Measurements from ENCODE around the gene UFC1.

Gene UFC1

GRCh38 chr1:161171191-161171590, 17.4 kb downstream of the UFC1 start:
- no peak for DNase-seq (ENCODE audit: low read depth)

DNA sequence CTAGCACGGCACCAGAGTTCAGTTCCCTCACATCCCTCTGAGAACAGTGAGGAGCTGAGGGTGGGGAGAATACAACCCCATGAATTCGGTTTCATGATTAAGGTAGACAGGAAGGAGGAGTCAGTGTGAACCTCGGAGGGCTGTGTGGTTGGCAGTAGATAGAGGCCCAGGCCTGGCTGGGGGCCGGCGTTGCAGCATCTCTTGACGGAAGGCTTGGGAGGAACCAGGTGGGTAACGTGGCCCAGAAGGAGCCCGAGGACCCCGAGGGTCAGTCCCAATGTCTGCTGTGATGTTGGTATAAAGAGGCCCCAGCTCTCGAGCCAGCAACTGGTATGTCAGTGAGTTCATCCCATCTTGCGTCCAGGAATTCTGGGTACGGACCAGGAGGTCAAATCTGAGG, 17.9 kb downstream of the UFC1 start:
- no peak for DNase-seq (ENCODE audit: low read depth)

- DNase-seq (ENCODE audit: low read depth): no peak
These were observed 18.6 kb downstream of the UFC1 start for GRCh38 chr1:161172349-161172748.

GRCh38 chr1:161172776-161173376, 19.1 kb downstream of the UFC1 start:
- no peak for DNase-seq (ENCODE audit: low read depth)

DNA sequence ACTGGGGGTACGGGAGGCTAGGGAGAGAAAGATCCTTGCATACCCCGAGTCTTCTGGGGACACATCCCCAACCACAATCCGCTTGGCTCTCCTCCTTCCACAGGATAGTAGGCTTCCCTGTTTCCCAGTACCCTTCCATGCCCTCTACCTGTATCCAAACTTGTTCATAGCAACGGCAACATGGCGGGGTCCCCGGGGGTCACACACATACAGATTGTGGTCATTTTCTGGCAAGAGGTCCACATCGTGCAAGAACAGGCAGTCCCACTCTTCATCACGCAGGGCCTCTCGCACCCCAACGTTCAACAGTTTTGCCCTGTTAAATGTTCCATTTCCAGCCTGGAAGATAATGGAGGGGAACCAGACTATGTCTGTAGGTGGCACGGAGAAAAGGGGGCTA, 19.9 kb downstream of the UFC1 start:
- no peak for DNase-seq (ENCODE audit: low read depth)

- DNase-seq (ENCODE audit: low read depth): no peak
These were observed 21.1 kb downstream of the UFC1 start for GRCh38 chr1:161174911-161175310.

DNA sequence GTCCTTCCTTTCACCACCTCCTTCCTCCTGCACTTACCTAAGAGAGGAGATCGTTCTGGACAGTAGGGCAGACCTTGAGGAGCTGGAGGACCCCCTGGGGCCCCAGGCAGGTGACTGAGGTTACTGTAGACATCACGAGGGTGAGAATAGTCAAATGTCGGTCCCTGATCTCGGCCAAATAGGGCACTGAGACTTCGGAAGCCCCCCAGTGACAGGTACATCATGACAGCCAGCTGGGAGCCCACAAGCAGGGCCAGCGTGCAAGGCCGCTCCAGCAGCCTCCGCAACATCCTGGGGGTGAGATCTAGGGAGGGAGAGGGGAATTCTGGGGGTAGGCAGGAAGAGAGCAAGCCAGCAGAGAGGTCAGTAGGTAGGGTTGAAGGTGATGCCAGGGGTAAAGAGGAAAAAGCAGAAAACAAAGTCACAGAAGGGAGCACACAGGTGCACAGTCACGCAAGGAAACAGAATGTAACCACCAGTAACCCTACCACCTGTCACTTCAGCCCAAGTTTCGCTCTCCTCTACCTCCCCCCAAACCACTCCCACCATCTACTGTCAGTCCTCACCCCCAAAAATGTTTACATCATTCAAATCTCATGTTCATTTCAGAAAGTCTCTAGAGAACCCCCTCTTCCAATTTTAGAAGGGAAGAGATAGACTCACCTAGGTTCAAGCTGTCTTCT, 22.1 kb downstream of the UFC1 start:
- DNase-seq (ENCODE audit: low read depth): no peak

- DNase-seq (ENCODE audit: low read depth): no peak
These were observed 22.8 kb downstream of the UFC1 start for GRCh38 chr1:161176468-161177111.

- peak; percentile 98 for DNase-seq (ENCODE audit: low read depth)
These were observed 23.5 kb downstream of the UFC1 start, which contains the start of gene B4GALT3 for GRCh38 chr1:161177112-161177935. B4GALT3 (minus strand) TSS chr1:161177507; CDS start chr1:161176060, 1,447 bp downstream.

DNA sequence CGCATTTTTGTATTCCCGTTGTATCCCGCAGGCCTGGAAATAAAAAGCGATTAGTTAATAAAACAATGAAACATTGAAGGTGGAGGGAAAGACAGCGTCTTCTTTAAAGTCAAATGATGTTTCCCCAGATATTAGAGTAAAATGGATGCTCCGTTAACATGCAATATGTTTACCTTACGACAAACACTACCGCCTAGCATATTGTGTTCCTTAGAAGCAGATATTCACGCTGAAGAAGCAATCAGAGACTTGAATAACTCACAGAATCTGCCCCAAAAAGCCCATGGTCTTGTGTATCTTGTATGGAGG, 24.1 kb downstream of the UFC1 start:
- no peak for DNase-seq (ENCODE audit: low read depth)

- DNase-seq (ENCODE audit: low read depth): no peak
These were observed 25.9 kb downstream of the UFC1 start for GRCh38 chr1:161179698-161180097.

DNA sequence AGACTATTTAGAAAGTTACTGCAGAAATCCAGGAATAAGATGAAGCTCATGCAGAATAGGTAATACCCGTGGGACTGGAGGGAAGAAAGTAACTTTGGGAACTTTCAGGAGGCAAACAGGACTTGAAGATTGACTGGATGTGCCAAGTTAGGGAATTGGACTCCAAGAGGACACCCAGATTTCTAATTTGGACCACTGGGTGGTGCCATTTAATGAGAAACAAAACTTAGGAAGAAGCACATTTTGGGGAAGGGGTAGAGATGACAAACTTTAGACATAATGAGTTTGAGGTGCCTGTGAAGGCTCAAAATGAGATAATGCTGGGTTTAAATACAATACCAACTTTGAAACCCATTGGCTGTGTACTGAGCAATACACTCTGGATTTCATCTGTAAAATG, 26.9 kb downstream of the UFC1 start:
- DNase-seq (ENCODE audit: low read depth): no peak

DNA sequence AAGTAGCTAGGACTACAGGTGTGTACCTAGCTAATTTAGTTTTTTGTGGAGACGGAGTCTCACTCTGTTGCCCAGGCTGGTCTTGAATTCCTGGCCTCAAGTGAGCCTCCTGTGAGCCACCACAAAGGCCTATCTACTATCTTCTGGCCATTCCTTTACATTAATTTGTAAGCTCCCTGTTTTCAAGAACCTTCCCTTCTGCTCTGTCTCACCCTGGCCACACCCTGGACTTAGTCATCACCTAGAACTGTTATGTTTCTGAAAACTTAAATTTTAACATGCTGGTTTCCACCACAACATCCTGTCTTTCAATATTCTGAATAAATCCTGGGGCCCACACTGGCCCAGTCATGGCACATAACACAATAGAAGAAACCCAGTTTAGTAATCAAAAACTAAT, 28.4 kb downstream of the UFC1 start:
- peak; percentile 47 for DNase-seq (ENCODE audit: low read depth)

- peak; percentile 55 for DNase-seq (ENCODE audit: low read depth)
These were observed 31.5 kb downstream of the UFC1 start for GRCh38 chr1:161185282-161185682.

GRCh38 chr1:161185732-161186311, 32.0 kb downstream of the UFC1 start:
- DNase-seq (ENCODE audit: low read depth): no peak

- no peak for DNase-seq (ENCODE audit: low read depth)
These were observed 33.5 kb downstream of the UFC1 start for GRCh38 chr1:161187311-161187710.

GRCh38 chr1:161188381-161188780, 34.6 kb downstream of the UFC1 start:
- no peak for DNase-seq (ENCODE audit: low read depth)

- DNase-seq (ENCODE audit: low read depth): no peak
These were observed 35.3 kb downstream of the UFC1 start for GRCh38 chr1:161189036-161189435.

DNA sequence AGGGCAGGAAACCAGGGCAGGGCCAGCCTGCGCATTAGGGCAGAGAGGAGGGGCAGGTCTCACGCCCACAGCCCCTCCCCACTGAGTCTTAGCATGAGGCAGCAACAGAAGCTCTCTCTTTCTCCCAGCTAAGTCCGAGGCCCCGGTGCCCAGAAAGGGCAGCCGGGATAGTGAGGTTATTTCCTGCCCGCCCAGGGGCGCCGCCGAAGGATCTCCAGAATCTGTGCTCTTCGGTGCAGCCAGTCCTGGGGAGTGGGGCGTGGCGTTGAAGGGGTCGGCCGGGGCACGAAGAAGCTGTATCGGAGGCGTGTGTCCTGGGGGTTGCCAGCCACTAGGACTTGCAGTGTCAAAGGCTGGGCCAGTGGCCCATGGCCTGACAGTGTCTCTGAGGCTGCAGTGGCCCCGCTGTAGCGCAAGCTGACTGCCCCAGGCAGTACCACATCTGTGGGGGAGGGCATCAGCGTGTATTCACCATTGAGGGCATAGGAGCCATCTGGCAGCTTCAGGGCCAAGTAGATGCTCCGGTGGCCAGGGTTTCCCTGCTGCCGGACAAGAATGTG, 37.3 kb downstream of the UFC1 start:
- DNase-seq (ENCODE audit: low read depth): no peak

DNA sequence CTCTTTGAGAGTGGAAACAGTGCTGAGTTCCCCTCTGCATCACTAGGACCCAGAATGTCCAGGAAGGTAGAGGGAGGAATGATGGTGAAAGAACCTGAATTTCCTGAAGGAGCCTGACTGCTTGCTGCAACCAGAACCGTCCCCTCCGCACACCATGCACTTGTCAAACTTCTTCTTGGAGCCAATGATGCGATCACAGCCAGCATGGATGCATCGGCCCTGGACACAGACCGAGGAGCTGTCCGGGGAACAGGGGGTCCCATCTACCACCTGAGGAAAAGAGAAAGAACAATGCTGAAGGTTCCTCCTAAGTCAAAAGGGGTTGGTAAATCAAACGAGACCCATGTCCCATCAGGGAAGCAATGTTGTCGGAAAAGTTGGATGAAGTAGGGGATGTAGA, 38.2 kb downstream of the UFC1 start:
- DNase-seq (ENCODE audit: low read depth): no peak

DNA sequence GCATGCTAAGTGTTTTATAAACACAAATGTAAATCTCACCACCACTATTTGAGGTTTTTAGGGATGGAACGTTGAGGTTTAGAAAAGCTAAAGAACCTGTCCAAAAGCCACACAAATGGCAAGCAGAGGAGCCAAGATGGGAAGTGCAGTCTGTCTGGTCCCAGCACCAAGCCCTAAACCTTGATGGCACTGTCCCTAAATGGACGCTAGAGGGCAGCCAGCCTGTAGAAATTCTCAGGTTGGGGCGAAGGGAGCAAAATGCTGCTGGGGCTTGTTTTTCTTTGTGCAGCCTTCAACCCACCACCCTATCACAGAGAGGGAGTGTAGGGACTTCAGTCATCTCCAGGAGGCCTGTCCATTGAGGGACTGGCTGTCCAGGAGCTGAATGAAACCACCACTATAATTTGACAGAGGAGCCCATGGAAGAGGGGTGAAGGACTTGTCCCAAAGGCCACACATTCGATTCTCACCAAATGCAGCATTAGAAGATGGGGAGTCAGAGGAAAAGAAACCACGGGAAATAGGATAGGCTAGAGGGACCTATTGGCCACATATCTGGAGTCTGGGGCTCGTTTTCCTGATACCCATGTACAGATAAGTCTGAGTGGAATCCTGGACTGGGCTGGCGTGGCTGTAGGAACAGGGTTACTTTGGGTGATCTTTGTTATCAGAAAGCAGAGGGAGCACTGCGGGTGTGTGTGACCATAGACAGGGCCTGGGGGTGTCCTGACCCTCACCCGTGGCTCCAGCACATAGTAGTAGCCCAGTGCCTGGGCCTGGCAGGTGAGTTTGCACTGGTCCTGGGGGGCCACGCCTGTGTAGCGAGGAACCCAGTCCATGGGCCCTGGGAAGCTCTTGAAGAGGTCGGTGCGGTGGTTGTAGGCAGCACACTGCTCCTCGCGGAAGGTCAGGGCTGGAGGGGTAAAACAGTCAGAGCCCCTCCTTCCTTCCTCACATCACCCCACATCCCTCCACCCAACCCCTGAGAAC, 39.0 kb downstream of the UFC1 start:
- DNase-seq (ENCODE audit: low read depth): peak; percentile 49

Measured in activated T-cell treated with anti-CD3 and anti-CD28 coated beads for 48 hours (primary cell).